Right kidney (tissue), 1 donor: ENCODE measurements around the gene ZBTB4.
A peak's percentile ranks its signal among the peaks of the same experiment; 100 is the strongest.
"Not testable (repeated sequence)": the region's sequence is repeated elsewhere in the genome, so short reads cannot be mapped to it uniquely, and the experiment has no call there.

Source experiments
- DNase-seq: peaks from one replicate; pipeline ENCODE4 v3.0.0-alpha.2; 2016

The ZBTB4 gene

DNA sequence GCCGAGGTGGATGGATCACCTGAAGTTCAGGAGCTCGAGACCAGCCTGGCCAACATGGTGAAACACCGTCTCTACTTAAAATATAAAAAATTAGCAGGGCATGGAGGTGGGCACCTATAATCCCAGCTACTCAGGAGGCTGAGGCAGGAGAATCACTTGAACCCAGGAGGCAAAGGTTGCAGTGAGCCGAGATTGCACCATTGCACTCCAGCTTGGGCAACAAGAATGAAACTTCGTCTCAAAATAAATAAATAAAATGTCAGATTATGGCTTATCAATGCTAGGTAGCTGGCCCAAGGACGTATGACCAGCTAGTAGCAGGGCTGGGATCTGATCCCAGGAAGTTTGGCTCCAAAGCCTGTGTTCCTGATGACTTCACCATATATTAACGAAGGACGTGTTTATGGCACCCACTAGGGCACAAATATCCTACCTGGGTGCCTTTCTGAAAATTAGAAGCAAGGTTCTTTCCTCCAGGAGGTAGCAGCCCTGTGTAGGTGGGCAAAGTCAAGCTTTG is 8.9 kb downstream of the ZBTB4 start:
- not testable (repeated sequence) for DNase-seq

DNA sequence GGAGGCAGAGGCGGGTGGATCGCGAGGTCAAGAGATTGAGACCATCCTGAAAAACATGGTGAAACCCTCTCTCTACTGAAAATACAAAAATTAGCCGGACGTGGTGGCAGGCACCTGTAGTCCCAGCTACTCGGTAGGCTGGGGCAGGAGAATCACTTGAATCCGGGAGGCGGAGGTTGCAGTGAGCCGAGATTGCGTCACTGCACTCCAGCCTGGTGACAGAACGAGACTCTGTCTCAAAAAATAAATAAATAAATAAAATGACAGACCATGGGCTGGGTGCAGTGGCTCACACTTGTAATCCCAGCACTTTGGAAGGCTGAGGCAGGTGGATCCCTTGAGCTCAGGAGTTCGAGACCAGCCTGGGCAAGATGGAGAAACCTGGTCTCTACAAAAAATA is 9.6 kb downstream of the ZBTB4 start:
- DNase-seq: not testable (repeated sequence)

DNA sequence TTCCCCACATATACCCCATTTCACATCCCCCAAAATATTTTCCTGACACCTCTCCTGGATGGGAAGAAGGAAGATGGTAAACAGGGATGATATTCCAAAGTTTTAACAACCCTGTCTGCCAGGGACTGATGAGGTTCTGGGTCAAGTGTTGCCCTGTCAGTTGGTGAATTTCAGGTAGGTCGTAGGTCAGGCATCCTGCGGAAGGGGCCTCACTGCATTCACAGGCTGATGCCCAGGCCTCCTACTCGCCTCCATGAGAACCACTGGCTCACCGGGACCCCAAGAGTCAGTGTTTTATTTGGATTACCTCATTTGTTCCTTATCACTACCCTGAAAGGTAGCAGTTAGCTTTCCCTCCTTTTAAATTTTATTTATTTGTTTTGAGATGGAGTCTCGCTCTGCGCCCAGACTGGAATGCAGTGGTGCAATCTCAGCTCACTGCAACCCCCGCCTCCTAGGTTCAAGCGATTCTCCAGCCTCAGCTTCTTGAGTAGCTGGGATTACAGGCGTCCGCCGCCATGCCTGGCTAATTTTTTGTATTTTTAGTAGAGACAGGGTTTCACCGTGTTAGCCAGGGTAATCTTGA is 10.5 kb downstream of the ZBTB4 start:
- peak; percentile 54 for DNase-seq

DNA sequence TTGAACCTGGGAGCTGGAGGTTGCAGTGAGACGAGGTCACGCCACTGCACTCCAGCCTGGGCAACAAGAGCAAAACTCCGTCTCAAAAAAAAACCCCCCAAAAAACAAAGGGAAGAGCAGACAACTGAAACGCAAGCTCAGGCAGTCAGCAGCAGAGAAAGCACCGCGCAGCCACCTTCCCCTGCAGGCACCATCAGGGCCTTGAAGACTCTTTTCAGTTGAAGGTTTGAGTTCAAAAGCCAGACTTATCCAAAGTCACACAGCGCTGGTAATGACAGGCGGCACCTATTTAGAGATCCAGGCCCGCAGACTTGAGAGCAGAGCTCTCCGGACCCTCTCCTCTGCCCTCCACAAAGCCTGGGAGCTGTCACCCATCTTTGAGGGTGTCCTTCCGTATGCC is 11.1 kb downstream of the ZBTB4 start:
- no peak for DNase-seq

DNA sequence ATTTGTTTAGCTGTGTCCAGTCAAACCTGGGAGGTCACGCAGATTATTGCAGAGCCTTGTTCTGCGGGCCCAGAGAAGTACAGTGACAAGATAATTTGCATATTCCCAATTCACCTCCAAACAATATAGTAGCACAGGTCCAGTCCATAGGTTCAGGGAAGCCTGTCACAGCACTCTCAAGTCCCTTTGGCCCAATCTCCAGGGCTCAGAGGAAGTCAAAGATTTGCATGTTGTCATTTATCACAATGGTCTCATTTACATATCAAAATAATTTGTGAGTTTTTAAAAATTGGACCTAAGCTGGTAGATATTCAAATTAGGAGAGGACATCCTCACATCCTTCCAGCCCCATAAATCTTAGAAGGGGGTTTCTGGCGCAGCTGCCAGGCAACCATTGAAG is 11.9 kb downstream of the ZBTB4 start:
- no peak for DNase-seq

DNA sequence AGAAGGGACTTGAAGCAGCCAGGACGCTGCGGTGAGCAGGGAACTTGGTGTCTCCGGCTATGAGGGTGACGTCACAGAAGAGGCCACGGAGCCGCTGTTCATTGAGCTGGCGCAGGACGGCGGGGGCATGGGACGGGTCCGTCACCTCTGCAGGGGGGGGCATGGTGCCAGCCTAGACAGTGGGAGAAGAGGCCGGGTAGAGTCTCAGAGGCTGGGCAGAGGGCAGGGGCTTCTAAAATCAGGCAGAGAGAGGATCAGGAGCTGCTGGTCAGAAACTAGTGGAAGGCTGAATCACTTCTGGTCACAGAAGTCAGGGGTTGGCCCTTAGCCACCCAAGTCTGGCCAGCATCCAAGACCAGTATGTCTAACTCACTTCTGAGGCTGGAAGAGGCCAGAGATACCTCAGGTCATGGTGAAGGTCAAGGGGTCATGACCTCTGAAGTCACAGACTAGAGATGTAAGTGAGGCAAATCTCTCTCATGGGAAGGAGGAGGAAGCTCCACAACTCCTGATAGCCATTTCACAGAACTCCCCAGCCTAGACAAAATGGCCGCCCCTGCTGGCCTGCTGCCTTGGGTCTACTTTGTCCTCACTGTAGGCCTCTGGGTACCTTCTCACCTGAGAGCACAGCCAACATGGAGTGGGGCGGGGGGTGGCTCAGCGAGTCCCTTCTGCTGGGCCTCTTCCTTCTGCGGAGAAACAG is 12.6 kb downstream of the ZBTB4 start:
- no peak for DNase-seq

DNA sequence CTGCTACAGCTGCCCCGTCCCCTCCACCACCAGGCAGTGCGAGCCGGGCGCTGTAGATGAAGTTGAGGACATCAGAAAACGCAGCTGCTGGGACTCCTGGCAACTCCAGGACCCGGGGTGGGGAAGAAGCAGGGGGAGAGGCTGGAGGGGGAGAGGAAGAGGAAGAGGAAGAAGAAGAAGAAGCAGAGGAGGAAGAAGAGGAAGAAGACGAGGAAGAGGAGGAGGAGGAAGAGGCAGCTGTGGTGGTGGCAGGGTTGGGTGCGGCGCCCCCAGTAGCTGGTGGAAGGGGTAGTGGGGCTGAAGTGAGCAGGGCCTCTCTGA is 13.2 kb downstream of the ZBTB4 start:
- DNase-seq: no peak

DNA sequence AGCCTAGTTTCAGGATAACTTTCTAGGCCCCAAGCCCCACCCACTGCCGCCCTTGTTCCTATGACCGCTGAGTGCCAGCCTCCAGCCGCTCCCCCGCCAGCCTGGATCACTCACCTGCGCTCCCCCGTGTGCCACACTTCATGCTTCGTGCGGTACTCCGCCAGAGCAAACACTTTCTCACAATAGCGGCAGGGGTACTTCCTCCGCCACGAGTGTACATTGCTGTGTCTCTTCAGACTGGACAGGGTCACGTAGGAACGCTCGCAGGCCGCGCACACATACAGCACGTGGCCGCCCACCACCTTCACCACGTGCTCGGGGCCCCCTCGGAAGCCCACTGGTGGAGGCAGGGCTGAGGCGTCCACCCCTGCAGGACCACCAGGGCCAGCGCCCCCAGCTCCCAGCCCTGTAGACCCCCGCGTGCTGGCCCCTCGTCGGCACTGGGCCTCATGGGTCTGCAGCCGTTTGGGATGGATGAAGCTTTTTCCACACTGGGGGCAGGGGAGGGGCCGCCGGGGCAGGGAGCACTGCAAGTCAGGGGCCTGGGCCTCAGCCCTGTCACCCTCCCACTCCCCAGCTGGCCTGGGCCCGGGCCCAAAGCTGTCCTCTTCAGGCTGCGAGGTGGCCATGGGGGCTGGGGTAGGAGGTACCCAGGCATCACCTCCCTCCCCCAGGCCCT is 13.7 kb downstream of the ZBTB4 start:
- peak; percentile 50 for DNase-seq

DNA sequence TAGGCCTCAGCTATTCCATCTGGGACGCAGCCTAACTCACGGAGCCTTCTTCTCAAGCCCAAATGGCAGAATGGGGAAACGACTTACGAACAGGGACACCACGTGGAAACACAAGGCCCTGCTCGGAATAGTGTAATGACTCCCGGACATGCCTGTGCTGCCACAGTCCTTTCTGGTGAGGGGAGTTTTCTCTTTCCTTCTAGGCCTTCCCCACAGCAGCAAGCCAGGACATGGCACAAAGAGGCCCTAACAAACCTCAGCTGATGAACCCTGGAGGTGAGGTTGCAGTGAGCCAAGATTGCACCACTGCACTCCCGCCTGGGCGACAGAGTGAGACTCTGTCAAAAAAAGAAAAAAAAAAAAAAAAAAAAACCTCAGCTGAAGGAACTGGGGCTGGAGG is 15.3 kb downstream of the ZBTB4 start:
- DNase-seq: no peak

DNA sequence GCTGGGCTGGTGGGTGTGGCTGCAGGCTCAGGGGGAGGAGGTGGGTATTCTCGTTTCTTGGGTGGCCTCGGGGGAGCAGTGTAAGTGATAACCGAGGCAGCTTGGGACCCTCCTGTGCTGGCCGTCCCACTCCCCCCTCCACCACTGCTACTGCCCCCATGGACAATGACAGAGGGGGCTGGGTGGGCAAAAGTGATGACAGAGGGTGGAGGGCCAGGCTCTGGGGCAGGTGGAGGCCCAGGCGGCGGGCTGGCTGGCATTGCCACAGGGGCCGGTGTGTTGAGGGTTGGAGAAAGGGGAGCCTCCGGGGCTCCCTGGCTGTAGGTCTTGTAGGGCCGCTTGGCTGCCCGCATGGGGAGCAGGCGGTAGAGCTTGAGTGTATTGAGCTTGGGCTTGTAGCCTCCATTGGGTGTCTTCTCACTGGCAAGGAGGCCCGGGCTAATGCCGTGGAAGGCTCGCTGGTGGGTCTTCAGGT is 16.0 kb downstream of the ZBTB4 start:
- DNase-seq: no peak

DNA sequence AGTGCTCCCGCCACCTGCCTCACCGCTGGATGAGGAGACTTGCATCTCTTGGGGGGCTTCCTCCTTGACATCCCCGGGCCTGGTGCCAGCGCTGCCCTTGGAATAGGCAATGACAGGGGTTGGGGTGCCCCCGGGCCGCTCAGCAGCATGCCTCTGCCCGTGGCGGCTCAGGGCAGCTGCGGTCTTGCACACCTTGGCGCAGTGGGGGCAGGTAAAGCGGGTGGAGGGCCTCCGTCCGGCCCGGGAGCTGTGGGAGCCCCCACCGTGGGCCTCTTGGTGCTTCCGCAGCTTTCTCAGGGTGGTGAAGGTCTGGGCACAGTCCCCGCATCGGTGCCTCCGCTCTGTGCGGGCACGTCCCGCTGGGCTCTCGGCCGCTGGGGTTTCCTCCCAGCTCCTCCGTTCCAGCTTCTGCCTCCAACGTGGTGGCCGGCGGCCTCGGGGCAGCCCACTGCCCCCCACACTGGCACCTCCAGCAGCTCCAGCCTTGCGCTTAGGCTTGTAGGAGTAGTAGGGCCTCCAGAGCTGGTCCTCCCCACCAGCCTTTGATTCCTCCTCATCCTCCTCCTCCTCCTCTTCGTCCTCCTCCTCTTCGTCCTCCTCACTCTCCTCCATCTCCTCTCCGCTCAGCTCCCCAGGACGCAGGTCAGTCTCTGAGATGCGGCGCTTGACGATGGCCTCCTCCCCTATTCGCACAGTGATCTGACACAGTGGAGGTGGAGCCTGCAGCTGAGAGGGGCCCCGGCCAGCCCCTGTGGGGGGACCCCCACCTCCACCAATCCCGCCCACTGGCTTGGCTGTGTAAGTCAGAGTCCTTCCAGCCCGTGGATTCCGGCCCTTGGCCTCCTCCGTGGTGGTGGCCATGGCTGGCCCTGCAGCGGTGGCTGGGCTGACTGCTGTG is 16.7 kb downstream of the ZBTB4 start:
- no peak for DNase-seq

DNA sequence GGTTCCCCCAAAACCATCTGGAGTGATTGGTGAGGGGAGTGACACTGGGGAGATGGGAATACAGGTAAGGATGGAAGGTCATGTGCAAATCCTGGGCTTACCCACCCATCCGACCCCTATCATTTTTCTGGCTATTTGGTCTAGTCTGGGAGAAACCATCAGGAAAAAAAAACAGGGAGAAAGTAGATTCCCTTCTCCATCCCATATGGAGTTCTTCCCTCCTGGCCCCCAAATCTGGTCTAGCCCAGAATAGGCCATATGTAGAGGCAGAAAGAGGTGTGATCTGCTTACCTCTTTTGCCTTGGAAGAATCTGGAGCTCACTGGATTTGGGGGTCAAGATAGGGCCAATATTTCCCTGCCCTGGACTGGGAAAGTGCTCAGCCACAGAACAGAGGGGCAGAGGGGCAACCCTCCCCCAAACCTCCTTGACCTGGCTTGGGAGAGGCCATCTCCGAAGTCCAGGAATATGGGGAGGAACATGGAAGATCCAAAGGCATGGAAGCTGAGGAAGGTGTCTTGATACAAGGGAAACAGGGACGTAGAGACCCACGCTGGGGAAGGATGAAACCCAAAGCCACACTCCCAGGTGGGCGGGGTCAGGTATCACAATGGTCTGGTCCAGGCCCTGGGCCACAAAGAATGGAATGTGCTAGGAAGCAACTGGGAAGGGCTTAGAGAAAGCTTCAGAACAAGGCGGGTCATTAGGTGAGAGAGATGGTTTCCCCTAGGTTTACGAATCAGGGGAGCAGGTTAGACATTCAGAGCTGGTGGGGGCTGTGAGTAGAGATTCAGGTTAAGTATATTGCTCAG is 18.4 kb downstream of the ZBTB4 start:
- no peak for DNase-seq

DNA sequence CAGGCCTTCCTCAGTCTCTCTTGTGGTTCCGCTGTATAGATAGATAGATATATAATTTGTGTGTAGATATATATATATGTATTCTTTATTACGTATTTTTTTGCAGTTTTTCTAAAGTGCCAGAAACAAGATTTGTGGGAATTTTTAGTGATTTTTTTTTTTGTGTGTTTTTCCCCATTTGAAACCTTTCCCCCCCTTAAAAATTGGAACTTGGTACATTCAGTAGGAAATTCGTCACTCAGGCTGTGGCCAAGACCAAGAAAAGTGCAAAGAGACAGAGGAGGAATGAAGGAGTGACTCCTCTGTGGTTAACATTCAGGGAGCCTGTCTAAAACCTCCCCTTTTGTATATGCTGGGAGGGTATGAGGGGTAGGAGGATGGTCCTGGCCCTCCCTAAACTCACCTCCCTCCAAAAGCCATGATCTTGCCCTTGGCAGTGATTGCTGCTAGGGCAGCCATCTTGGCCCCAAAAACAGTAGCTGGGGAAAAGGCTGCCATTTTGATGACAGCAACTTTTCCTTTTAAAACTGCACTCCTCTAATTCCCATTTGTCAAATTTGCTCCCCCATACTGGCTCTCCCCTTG is 19.4 kb downstream of the ZBTB4 start:
- DNase-seq: no peak

DNA sequence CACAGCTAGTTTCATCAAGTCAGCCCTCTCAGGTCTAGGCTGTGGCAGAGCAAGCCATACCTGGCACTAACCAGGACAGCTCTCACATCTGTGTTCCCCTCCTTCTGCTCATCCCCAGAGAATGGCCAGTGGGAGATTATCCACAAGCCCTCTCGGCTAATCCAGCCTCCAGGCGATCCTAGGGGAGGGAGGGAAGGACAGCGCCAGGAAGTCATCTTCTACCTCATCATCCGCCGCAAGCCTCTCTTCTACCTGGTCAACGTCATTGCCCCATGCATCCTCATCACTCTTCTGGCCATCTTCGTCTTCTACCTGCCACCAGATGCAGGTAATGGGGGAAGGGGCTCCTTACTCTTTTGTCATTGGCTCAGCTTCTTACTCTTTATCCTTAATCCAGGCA is 31.0 kb downstream of the ZBTB4 start:
- no peak for DNase-seq

DNA sequence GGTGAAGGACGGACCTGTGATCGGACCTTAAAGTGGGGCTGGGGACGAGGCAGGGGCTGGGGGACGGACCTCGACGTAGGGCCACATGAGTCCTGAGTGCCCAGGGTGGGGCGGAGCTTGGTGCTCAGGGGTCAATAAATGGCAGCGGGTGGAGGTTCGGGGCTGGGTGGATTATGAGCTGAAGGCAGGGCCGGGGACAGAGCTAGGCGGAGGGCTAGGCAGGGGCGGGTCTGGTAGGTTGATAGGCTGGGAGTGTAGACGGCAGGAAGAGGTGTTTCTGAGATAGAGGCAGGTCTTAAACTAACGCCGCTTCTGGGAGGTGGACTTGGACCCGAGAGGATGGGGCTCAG is 33.8 kb downstream of the ZBTB4 start:
- no peak for DNase-seq

DNA sequence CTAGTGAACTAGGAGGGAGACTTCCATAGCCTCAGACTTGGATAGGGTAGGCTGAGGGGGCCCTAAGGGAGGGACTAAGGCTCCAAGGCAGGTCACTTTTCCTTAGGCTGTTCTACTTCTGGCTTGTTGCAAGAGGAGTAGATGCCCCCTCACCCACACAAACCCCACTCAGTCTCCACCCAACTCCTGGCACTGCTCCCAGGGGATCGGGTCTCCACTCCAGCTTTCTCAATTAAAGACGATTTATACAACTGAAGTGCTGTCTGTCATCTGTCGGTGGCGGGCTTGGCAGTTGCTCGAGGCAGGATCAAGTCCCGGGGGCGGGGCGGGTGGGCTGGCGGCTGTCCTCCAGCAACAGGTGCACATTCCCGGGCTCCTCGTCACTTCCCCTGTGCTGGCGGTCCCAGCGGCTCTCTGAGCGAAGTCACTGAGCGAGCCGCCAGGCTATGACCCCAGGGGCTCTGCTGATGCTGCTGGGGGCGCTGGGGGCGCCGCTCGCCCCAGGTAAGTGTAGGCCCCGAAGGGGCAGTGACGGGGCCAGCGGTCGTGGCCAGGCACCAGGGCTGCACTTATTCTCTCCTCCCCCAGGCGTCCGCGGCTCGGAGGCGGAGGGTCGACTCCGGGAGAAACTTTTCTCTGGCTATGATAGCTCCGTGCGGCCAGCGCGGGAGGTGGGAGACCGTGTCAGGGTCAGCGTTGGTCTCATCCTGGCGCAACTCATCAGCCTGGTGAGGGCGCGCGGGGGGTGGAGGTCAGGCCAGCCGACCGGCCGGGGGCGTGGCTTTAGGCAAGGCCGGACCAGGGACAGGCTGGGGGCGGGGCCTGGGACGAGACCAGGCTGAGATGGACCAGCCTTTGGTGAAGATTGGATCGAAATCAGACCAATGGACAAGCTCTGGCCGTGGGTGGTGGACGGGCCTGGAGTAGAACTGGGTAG is 34.5 kb downstream of the ZBTB4 start, which contains the start of gene CHRNB1:
TSS of gene CHRNB1 (plus strand) at position 380 of the 937 bp plus-strand sequence. CDS start at position 447, 67 bp downstream.
- DNase-seq: peak; percentile 77

DNA sequence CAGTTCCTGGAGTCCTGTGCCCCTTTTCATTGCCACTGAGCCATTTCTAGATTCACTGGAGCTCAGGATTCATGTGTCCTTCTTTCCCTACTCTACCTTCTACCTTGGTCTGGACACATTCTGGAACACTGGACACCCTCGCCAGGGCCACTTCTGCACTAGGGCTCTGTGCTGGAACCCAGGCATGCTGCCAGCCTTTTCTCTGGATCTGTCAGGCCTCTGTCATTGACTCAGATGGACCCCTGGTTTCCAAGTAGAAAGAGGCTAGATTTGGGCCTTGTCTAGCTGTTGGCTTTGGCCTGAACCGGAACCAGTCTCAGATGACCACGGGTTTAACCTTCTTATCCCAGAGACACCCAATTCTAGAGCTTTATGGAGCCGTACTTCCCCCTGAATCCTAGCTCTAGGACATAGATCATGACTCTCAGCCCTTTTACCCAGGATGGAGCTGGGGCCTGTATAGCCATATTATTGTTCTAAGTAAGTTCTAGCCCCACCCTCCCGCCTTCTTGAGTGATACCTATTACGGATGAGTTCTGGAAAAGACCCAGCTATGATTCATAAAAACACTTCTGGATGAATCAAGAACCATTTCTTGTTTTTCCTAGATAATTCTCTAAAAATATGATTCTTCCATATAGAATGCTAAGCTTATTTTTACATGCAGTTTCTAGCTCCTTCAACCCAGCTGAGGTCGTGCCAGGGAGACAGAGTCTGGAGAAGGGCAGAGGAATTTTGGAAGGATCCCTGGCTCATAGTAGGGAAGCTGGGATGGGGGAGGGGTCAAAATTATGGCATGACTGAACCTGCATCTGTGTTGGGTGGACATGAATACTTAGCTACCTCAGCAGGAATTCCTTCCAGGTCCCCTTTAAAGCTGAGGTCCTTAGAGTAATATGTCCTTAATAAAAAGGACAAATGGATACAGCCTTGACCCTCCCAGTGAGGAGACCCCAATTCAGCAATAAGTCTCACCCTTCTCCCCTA is 35.6 kb downstream of the ZBTB4 start:
- no peak for DNase-seq

DNA sequence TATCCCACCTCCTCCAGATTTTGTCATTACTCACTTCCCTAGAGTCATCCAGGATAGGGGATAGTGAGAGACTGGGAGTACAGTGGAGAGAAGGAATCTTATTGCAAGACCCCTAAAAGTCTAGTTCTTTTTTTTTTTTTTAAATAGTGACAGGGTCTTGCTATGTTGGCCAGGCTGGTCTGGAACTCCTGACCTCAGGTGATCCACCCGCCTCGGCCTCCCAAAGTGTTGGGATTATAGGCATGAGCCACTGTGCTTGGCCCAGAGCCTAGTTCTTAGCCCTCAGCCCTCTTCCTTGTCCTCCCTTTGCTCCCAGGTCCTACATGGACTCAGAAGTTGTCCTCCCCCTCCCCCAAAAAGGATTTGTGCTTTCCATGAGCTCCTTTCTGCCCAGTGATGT is 37.3 kb downstream of the ZBTB4 start:
- DNase-seq: no peak

DNA sequence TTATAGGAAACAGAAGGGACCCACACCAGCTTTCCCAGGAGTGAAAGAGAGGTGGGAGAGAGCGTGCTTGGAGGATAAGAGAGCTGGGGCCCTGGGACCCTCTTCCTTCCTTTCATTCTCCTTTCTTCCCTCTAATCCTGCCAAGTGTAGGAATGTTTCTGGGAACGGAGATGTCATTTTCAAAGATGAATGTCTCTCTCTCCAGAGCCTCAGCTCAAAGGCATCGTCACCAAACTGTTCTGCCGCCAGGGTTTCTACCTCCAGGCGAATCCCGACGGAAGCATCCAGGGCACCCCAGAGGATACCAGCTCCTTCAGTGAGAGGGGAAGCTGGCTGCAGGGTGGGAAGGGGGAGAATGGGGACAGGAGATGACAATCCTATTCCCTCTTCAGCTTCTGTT is 38.2 kb downstream of the ZBTB4 start:
- DNase-seq: no peak
